Muscle of leg (tissue), 11 donors: ENCODE measurements around the gene RNASET2. TPM values are rescaled to one million over a fixed set of nuclear protein-coding genes. Genes with fewer than 3 reads are reported as not detected.
"Not testable (repeated sequence)": the region's sequence is repeated elsewhere in the genome, so short reads cannot be mapped to it uniquely, and the experiment has no call there.

Experiments used
- DNase-seq: peaks from one replicate; pipeline ENCODE4 v3.0.0; 2013
- H3K27ac ChIP-seq: one replicate; pipeline ENCODE4 v1.5.1; 2013; ENCODE audit warnings: mild to moderate bottlenecking, low read length, control low read depth
- H3K27me3 ChIP-seq: one replicate; pipeline ENCODE4 v1.6.1; 2013; ENCODE audit warnings: low read length; ENCODE audit not compliant: control insufficient read depth, insufficient read depth
- H3K36me3 ChIP-seq: one replicate; pipeline ENCODE4 v1.6.1; 2013; ENCODE audit warnings: low read length; ENCODE audit not compliant: control insufficient read depth, insufficient read depth
- H3K4me1 ChIP-seq: one replicate; pipeline ENCODE4 v1.6.1; 2013; ENCODE audit warnings: low read length; ENCODE audit not compliant: control insufficient read depth, insufficient read depth
- H3K4me3 ChIP-seq: one replicate; pipeline ENCODE4 v1.5.1; 2013; ENCODE audit warnings: low read length, control low read depth
- H3K9me3 ChIP-seq: replicated peaks from 2 replicates; pipeline ENCODE4 v1.6.1; 2013; ENCODE audit warnings: low read depth, low read length; ENCODE audit not compliant: control insufficient read depth
- WGBS: methylation state at CpG from one replicate; pipeline ENCODE4 v1.1.5; 2013; ENCODE audit warnings: missing lambda C conversion rate; ENCODE audit not compliant: insufficient coverage; 5-methylcytosine and 5-hydroxymethylcytosine counted together
- polyA plus RNA-seq, 8 donors: library from polyadenylated mRNA; unstranded; fragments of 120-200 nt; gene quantifications; one replicate each; pipeline versions ENCODE4 v1.2.1 to v1.2.3, GENCODE V29; 2013; ENCODE audit warnings: inconsistent platforms in 1 of 8, low replicate concordance in 1 of 8; ENCODE audit not compliant: insufficient read length in 8 of 8, insufficient read depth in 1 of 8
- total RNA-seq: library from RNA; stranded (reverse); fragments of 120-200 nt; gene quantifications from one replicate; pipeline ENCODE4 v1.2.4, GENCODE V29; 2013

The RNASET2 gene
- total and polyA plus RNA-seq, 9 donors = 15.4 to 23.8 (median 17.9) TPM

- WGBS = 30% methylated on average over 19 of the region's 23 CpGs
- Histone ChIP-seq H3K4me3 (no peak overlapping the region), H3K9me3 (no peaks in the 10 kb centered on the region), H3K27ac (no peak overlapping the region), H3K27me3 (peaks cover 19% of the 10 kb centered on the region), H3K4me1 (peaks cover 9% of the 10 kb centered on the region), H3K36me3 (no peaks in the 10 kb centered on the region)
- peak; percentile 46 for DNase-seq
Observed at GRCh38 chr6:166904101-166904746, 52.1 kb downstream of the RNASET2 start.

- H3K4me1 ChIP-seq = peaks cover 9% of the 10 kb centered on the region
- H3K9me3 ChIP-seq = no peaks in the 10 kb centered on the region
- no peak overlapping the region for H3K4me3 ChIP-seq
- WGBS = 74% methylated on average over 13 of the region's 13 CpGs
- peaks cover 19% of the 10 kb centered on the region for H3K27me3 ChIP-seq
- H3K36me3 ChIP-seq = no peaks in the 10 kb centered on the region
- no peak for DNase-seq
- no peak overlapping the region for H3K27ac ChIP-seq
Observed at GRCh38 chr6:166903500-166903899, 52.9 kb downstream of the RNASET2 start.

DNA sequence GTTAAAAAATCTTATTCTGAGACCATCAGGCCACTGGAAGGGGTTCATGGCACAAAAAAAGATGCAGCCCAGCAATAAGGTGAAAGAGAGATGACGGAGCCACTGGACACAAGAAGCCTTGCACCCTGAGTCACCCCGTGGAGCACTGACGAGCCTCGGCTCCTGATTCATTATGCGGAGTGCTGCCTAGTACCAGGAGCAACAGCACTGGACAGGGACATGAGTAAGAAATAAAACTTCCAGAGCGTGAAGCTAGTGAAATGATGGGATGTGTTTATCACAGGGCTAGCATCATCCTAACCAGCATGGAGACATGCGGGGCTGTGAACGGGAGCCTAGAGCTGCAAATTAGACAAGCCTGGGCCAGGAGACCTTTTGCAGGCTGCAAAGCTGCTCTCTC lies 53.3 kb downstream of the RNASET2 start:
- H3K4me3 ChIP-seq = no peak overlapping the region
- no peaks in the 10 kb centered on the region for H3K36me3 ChIP-seq
- H3K27me3 ChIP-seq = peaks cover 19% of the 10 kb centered on the region
- H3K9me3 ChIP-seq = no peaks in the 10 kb centered on the region
- peaks cover 9% of the 10 kb centered on the region for H3K4me1 ChIP-seq
- H3K27ac ChIP-seq = no peak overlapping the region
- 79% methylated on average over 8 of the region's 8 CpGs for WGBS
- no peak for DNase-seq

GRCh38 chr6:166902211-166902755 lies 54.1 kb downstream of the RNASET2 start:
- no peak for DNase-seq
- Histone ChIP-seq H3K36me3 (no peaks in the 10 kb centered on the region), H3K4me3 (no peak overlapping the region), H3K27ac (no peak overlapping the region), H3K9me3 (no peaks in the 10 kb centered on the region), H3K4me1 (peaks cover 9% of the 10 kb centered on the region), H3K27me3 (peaks cover 19% of the 10 kb centered on the region)
- 87% methylated on average over 32 of the region's 33 CpGs for WGBS

DNA sequence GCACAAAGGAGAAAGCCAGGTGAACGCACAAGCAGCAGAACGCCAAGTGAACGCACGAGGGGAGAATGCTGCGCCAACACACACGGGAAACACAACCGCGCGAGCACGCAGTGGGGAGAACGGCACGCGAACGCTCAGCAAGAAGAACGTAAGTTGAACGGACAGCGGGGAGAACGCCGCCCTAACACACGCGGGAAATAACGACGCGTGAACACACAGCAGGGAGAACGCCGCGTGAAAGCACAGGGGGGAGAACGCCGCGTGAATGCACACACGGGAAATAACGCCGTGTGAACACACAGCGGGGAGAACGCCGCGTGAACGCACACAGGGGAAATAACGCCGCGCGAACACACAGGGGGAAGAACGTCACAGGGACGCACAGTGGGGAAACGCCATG lies 54.7 kb downstream of the RNASET2 start:
- Histone ChIP-seq H3K9me3 (no peaks in the 10 kb centered on the region), H3K27me3 (peaks cover 19% of the 10 kb centered on the region), H3K27ac (no peak overlapping the region), H3K36me3 (no peaks in the 10 kb centered on the region), H3K4me3 (no peak overlapping the region), H3K4me1 (peaks cover 9% of the 10 kb centered on the region)
- DNase-seq = no peak
- 92% methylated on average over 45 of the region's 45 CpGs for WGBS

- 92% methylated on average over 53 of the region's 53 CpGs for WGBS
- Histone ChIP-seq H3K27me3 (peaks cover 17% of the 10 kb centered on the region), H3K9me3 (no peaks in the 10 kb centered on the region), H3K4me1 (peaks cover 9% of the 10 kb centered on the region), H3K27ac (no peak overlapping the region), H3K36me3 (no peaks in the 10 kb centered on the region), H3K4me3 (no peak overlapping the region)
- no peak for DNase-seq
Observed at GRCh38 chr6:166900956-166901607, 55.3 kb downstream of the RNASET2 start.

- H3K27ac ChIP-seq = no peak overlapping the region
- H3K4me1 ChIP-seq = peaks cover 9% of the 10 kb centered on the region
- WGBS = 95% methylated on average over 58 of the region's 61 CpGs
Observed at GRCh38 chr6:166900130-166900708, 56.1 kb downstream of the RNASET2 start.

DNA sequence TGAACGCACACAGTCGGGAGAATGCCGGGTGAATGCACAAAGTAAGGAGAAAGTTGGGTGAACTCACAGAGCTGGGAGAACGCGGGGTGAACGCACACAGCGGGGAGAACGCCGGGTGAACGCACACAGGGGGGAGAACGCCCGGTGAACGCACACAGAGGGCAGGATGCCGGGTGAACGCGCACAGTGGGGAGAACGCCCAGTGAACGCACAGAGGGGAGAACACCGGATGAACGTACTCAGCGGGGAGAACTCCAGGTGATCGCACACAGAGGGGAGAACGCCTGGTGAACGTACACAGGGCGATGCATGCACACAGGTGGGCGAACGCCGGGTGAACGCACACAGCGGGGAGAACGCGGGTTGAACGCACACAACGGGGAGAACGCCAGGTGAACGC lies 57.4 kb downstream of the RNASET2 start:
- DNase-seq = no peak

More at GRCh38 chr6:166900130-166900708, 56.1 kb downstream of the RNASET2 start:
- no peak for DNase-seq
- Histone ChIP-seq H3K27me3 (peaks cover 17% of the 10 kb centered on the region), H3K36me3 (no peaks in the 10 kb centered on the region), H3K9me3 (no peaks in the 10 kb centered on the region), H3K4me3 (no peak overlapping the region)

DNA sequence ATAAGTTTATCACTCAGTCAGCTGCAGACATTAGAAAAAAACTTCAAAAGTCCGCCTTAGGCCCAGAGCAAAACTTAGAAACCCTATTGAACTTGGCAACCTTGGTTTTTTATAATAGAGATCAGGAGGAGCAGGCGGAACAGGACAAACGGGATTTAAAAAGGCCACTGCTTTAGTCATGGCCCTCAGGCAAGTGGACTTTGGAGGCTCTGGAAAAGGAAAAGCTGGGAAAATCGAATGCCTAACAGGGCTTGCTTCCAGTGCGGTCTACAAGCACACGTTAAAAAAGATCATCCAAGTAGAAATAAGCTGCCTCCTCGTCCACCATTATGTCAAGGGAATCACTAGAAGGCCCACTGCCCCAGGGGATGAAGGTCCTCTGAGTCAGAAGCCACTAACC lies 61.7 kb downstream of the RNASET2 start:
- H3K27me3 ChIP-seq, DNase-seq, H3K36me3 ChIP-seq, H3K9me3 ChIP-seq, H3K27ac ChIP-seq, H3K4me1 ChIP-seq, H3K4me3 ChIP-seq: not testable (repeated sequence)
- 72% methylated on average over 6 of the region's 7 CpGs for WGBS

More for the DNA sequence above, 57.4 kb downstream of the RNASET2 start:
- Histone ChIP-seq H3K4me3 (no peak overlapping the region), H3K9me3 (no peaks in the 10 kb centered on the region), H3K4me1 (peaks cover 3% of the 10 kb centered on the region), H3K36me3 (no peaks in the 10 kb centered on the region), H3K27ac (no peak overlapping the region), H3K27me3 (peaks cover 9% of the 10 kb centered on the region)
- WGBS = 93% methylated on average over 36 of the region's 36 CpGs

DNA sequence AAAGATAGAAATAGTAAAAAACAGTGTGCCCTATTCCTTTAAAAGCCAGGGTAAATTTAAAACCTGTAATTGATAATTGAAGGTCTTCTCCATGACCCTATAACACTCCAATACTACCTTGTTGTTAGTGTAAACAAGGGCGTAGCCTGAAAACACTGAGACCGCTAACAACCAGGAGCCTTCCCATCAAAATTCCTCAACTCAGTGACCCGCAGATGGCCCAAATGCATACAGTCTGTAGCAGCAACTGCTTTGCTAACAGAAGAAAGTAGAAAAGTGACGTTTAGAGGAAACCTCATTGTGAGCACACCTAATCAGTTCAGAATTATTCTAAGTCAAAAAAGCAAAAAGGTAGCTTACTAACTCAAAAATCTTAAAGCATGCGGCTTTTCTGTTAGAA lies 63.9 kb downstream of the RNASET2 start:
- not testable (repeated sequence) for H3K36me3 ChIP-seq, H3K4me3 ChIP-seq, H3K27ac ChIP-seq, H3K4me1 ChIP-seq, H3K27me3 ChIP-seq, H3K9me3 ChIP-seq, DNase-seq
- WGBS = 70% methylated on average over 2 of the region's 5 CpGs
